Fibroblast of the conjunctiva (primary cell): ENCODE measurements around the gene TARBP1.
"Not testable (repeated sequence)": the region's sequence is repeated elsewhere in the genome, so short reads cannot be mapped to it uniquely, and the experiment has no call there.

Experiments used
- DNase-seq: peaks from one replicate; pipeline ENCODE4 v3.0.0-alpha.2; 2010; ENCODE audit warnings: low read depth

Gene TARBP1

DNA sequence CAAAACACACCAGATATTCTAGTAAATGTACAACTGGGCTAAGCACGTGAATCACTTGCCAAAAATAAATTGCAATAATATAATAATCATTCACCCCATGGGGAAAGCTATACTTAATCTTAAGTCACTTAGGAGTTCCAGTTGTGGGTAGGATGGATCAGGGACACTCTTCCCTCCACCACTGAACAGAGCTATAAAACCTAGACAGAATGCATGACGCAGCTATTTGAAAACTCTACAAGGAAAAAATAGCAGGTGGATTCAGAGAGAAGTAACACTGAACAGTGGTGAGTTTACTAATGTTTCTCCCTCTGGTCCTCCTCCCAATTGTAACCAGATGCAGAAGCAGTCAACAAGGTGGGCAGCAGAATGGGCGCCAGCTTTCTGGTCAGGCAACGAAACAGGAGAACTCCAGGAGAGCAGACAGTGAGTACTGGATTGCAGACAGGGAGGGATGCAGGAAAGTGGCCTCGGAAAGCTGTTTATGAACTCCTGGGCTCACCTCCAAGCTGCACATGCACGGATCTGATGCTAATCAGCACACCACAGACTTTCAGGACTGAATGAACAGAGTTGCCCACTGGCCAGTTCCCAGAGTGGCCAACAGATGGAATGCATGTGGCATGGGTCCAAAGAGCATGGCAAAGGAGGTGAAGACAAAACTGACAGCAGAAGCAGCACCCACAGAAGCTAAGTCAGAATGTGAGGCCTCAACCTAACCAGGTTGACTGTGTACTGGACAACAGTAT lies 41.4 kb downstream of the TARBP1 start:
- no peak for DNase-seq

DNA sequence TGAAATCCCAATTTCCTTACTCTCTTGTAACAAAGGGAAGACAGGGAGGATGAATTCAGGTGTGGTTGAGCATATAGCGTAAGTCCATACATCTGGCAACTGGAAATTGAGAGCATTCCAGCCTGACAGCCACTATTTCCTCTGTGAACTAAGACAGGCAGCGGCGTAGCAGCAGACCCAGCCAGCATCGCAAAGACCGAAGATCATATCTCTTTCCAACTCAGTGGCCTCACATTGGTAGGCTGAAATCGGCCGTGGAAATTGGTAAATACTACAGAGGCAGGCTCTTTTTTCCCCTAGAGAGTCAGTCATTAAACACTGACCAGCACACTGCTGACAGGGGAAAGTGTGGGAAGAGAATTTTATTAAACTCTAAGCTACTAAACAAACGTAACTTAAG lies 43.4 kb downstream of the TARBP1 start:
- DNase-seq, result no peak

- DNase-seq, result no peak
These were observed 44.3 kb downstream of the TARBP1 start for GRCh38 chr1:234434706-234435105.

- DNase-seq, result no peak
These were observed 45.3 kb downstream of the TARBP1 start for GRCh38 chr1:234433563-234434285.

- DNase-seq, result no peak
These were observed 47.7 kb downstream of the TARBP1 start for GRCh38 chr1:234431255-234431654.

DNA sequence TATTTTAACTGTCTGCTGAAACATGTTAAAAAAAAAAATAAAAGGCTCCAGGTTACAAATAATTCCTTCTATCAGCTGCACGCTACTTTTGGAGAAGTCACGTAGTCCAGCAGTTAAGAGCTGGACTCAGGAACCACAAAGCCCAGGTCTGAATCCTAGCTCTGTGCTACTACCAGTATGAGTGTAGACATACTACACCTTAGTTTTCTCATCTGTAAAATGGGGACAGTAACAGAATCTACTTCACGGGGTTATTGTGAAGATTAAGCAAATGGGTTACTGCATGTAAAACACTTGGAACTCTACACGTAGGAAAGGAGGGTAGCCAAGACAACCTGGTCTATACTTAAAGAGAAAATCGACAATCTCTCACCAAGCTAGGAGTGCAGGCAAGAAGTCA lies 48.3 kb downstream of the TARBP1 start:
- DNase-seq, result no peak

DNA sequence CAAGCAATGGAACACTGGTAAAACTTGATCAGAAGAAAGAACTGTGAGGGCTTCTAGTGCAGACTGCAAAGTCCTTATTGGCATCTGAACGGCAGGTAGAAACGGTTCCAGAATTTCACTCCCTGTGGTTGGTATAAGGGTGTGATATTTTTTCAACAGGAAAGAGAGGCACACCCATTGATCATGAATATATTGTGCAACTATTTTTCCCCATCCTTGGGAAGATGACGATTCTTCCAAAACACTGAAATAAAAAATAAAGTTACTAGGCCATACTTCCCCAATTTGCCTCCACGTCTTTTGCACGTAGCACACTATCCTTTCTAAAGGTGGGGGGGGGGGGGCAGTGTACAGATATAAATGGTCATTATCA lies 49.6 kb downstream of the TARBP1 start:
- no peak for DNase-seq

GRCh38 chr1:234427950-234428646 lies 50.9 kb downstream of the TARBP1 start:
- no peak for DNase-seq

GRCh38 chr1:234413990-234414389 lies 65.0 kb downstream of the TARBP1 start:
- DNase-seq, result no peak

- no peak for DNase-seq
These were observed 65.5 kb downstream of the TARBP1 start for GRCh38 chr1:234413485-234413884.

- DNase-seq, result no peak
These were observed 66.1 kb downstream of the TARBP1 start for GRCh38 chr1:234412830-234413229.

GRCh38 chr1:234409328-234409727 lies 69.7 kb downstream of the TARBP1 start:
- DNase-seq, result peak; percentile 9

DNA sequence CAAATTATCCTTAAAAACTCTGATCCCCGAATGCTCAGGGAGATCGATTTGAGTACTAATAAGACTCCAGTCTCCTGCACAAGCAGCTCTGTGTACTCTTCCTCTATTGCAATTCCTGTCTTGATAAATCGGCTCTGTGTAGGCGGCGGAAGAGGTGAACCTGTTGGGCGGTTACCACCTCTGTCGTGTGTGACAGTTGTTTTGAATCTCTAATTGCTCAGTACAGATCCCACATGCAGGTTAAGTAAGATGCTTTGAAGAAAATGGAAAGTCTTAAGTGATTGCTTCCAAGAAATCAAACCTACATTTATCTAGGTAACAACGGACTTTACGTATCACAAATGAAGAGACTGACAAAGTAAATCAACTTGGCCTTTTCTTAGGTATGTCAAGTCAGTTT lies 70.2 kb downstream of the TARBP1 start:
- DNase-seq, result no peak

DNA sequence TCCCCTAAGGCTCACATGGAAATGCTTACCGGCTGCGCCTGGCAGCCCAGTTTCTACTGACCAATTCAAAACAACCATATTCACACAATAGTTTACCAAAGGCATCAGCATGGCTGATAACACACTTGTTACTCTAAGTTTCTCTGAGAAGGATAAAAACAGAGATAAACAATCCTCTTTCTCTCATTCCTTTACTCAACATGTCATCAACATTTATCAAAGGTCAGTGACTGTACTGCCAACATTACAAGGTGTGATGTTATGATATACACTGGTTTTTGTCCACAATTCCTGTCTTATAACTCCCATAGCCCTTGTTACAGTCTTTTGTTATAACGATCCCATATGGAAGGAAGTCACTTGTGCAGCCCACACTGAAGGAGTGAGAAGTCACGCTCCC lies 72.1 kb downstream of the TARBP1 start:
- DNase-seq, result no peak

- DNase-seq, result no peak
These were observed 73.3 kb downstream of the TARBP1 start for GRCh38 chr1:234405676-234406075.

DNA sequence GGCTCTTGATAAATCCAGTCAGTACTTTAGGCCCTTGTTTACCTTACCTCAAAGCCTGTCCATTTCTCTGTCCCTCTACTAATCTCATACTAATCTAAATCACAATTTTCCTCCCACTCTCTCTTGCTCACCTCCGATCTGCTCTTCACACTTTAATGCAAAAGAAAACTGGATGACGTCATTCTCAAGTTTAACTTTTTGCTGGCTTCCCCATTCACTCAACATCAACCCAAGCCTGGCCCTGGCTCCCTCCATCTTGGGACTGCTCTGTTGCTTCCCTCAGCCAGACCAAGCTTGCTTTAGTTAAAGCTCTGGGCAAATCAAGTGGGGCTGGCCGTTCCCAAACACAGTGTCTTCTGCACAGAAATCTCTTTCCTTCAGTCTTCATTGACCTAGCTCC lies 76.0 kb downstream of the TARBP1 start:
- DNase-seq, result no peak

DNA sequence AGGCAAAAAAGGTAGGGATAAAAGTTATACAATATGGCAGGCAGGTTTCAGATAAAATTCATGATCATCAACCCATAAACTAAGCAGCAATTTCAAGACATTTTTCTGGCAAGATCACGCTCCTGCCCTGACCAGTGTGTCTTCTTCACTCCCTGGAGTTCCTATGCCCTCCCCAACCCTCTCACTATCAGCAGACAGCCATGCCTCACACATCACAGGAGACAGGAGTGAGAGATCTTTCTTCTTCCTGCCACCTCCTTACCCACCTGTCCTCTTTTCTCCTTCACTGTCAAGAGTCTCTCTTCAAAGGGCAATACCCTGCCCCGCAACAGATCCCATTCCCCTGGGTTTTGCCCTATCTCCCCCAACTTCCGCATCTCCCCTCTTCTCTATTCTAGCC lies 77.3 kb downstream of the TARBP1 start:
- DNase-seq, result no peak

DNA sequence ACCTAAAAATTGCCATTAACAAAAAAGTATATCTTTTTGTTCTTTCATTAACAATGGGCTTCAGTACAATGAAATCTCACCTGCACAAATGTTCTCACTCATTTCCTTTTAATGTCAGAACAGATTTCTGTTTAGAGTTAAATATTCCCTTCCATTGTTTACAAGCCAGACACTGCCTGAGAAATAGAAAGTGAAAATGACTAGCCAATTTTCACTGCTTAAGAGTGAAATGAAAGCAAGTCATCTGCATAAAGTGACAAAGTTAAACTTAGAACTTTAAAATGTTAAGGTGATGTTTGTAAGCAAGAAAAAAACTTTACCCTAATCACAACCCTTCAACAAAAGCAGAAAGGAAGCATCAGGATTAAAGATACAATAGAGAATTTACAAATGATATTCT lies 78.2 kb downstream of the TARBP1 start:
- DNase-seq, result no peak

- DNase-seq, result not testable (repeated sequence)
These were observed 79.5 kb downstream of the TARBP1 start for GRCh38 chr1:234399515-234399914.

DNA sequence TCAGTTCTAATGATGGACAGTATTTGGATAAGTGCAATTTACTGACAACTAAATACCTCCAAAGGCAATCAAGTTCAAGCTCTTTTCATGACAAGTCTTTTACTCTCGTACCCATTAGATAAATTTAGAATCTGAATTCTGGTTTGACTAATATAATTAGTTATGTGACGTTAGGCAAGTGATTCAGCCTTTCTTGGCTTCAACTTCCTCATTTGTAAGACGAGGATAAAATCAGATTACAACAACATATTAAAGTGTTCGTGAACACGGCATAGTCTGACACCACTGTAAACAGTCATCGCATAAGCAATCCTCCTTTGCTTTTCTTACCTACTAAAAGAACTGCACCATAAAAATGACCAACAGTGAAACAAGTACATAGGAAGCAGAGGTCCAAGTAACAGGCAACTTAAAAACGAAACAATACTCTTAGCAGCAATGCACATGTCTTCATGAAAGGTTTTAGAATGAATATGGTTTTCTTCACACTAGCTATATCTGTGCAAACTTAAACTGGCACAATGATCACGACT lies 80.1 kb downstream of the TARBP1 start:
- no peak for DNase-seq

DNA sequence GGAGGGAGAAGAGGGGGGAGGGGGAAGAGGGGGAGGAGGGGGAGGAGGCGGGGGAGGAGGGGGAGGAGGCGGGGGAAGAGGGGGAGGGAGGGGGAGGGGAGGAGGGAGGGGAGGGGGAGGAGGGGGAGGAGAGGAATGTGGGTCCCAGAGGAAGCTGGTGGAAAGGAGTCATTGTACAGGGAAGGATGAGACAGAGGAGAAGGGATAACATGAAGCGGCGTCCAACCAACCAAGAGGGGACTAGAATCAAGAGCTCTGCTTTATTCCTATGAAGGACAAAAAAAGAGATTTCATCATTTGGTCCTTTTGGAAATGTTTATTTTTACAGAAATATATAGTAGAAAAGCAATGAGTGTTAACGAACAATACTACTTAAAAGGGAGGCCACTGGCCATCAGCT lies 81.2 kb downstream of the TARBP1 start:
- no peak for DNase-seq

GRCh38 chr1:234396871-234397270 lies 82.1 kb downstream of the TARBP1 start:
- no peak for DNase-seq

- DNase-seq, result no peak
These were observed 82.9 kb downstream of the TARBP1 start for GRCh38 chr1:234396092-234396491.
